DMS 273 (cell line): ENCODE data around the gene AADAC.
"Not testable (repeated sequence)": the region's sequence is repeated elsewhere in the genome, so short reads cannot be mapped to it uniquely, and the experiment has no call there.

Source experiments
- DNase-seq: peaks from one replicate; lab custom pipeline; 2025; ENCODE audit not compliant: unreplicated experiment; lab: John Stamatoyannopoulos, UW

Gene AADAC

DNA sequence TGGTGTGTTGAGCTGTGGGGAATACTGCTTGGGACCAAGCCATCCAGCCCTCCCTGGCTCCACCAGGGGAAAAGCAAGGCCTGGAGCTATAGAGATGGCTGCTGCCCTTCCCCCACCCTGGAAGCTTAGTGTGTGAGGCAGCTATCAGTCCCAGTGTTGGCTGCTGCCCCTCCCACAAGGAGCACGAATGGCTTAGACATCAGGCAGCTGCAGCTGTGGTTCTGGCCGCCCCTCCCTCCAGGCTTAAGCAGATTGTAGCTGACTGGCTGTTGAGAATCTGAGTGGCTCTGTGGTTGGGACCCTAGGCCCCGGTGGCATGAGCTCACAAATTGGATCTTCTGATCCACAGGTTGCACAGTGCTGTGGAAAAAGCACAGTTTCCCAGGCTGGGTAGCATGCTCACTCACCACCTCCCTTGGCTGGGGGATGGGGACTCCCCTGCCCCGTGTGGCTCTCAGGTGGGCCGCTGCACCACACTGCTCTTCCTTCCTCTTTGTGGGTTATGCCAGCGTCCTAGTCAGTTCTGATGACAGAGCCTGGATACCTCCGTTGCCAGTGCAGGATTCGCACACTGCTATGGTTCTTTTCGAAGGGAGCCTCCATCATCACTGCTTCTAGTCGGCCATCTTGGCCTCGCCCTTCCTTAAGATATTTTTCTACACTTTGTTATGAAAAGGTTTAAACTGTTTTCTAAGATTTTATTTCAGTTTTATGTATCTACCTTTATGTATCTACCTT lies 38.3 kb downstream of the AADAC start:
- DNase-seq, result no peak

- peak; percentile 16 for DNase-seq
Observed at GRCh38 chr3:151856118-151856517, 42.2 kb downstream of the AADAC start.

- no peak for DNase-seq
Observed at GRCh38 chr3:151856641-151857040, 42.7 kb downstream of the AADAC start.

DNA sequence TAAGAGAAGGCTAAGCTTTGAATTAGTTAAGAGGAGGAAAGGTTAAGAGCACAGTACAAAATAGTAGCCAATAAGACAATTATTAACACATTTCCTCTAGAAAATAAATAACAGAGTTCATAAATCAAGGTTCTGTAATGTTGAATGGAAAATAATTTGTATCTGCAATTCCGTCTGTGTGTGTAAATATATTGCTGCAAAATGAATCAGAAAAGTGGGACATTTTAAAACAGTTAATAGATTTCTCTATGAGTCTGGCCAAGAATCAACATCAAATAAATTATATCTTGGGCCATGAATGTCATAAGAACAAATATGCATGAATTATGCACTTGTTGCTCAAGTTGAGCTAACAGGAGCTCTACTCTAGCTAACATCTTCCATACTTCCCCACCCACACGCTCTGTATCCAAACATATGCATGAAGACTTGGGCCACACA lies 45.3 kb downstream of the AADAC start:
- DNase-seq, result no peak

DNA sequence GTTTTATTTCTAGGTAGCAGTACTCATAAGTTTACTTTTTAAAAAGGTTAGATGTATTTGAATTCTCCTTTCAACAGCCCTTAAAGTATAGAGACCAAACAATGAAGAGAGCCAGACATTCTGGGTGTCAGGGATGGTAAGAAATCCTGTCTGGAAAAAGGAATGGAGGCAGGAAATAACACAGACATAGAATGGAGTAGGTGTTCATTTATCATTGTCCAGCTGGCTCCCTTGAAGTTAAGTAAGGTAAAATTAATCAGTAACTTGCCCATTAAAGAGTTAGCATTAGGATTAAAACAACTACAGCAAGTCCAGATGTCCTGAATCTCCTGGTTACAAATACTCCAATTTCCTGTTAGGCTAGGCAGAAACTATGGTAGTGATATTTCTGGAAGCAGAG lies 46.0 kb downstream of the AADAC start:
- DNase-seq, result no peak

DNA sequence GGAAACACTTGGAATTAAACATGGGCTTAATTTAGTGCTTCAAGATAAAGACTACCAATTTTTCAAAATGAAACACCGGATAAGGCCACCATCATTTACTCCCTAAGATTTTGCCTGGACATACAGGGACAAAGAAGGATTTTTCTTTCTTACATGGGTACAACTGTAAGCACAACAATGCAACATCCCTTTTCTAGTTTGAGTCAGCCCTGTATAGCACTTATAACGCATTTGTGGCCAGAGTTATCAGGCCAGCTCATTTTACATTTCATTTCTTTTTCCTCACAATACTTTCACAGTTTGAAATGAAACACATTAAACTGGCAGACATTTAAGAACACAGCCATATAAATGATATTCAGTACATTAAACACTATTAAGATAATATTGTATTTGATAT lies 49.7 kb downstream of the AADAC start:
- DNase-seq, result no peak

DNA sequence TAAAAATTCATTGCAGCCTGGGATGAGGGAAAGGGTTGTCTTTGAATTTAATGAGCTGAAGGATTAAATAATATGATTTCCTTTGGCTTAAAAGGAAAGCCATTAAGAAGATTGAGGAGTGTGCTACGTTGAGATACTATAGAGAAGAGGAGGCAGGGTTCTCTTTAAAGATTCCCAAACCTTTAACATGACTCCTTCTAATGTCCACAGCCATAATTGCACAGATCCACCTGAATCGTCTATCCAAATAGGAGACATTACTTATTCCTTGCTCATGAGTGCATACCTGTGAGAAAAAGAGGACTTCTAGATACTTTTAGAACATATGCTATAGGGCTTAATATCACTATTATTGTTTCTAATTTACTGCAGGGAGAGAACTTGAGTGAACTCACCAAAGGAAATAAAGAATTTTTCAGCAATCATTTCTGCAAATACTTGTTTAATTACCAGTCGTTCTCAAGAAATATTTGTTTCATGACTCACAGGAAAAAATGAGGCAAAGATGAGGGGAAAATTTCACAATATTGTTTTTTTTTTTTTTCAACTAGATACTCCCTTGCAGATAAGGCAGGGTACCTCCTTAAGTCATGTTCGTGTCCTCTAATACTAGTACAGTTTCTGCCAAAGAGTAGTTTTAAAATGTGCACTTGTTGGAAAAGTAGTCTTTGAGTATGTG lies 50.6 kb downstream of the AADAC start:
- DNase-seq, result no peak

- DNase-seq, result no peak
Observed at GRCh38 chr3:151866711-151867410, 52.9 kb downstream of the AADAC start.

GRCh38 chr3:151867666-151868065 lies 53.8 kb downstream of the AADAC start:
- no peak for DNase-seq

DNA sequence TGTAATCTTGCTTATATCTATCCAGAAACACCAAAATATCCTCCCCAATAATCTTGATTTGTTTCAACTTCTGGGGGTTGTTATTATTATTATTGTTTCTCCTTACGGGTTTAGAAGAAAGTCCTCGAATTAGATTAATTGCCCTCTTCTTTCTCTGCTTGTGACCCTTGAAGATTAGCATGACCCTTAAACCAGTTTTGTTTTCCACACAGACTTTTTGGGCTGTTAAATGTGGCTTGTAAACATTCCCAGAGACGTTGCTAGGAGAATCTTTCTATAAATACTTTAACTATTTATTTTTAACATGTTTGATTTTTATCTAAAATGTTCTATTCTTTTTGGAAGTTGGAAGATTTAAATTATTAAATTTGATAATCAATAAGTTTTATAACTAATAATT lies 55.3 kb downstream of the AADAC start:
- no peak for DNase-seq

- no peak for DNase-seq
Observed at GRCh38 chr3:151871639-151872468, 57.9 kb downstream of the AADAC start.

- DNase-seq, result peak; percentile 10
Observed at GRCh38 chr3:151873398-151873797, 59.5 kb downstream of the AADAC start, which contains the start of gene SUCNR1. Gene SUCNR1, plus strand, starts transcription at chr3:151873643. Its CDS starts 6,250 bp downstream, at chr3:151879893.

DNA sequence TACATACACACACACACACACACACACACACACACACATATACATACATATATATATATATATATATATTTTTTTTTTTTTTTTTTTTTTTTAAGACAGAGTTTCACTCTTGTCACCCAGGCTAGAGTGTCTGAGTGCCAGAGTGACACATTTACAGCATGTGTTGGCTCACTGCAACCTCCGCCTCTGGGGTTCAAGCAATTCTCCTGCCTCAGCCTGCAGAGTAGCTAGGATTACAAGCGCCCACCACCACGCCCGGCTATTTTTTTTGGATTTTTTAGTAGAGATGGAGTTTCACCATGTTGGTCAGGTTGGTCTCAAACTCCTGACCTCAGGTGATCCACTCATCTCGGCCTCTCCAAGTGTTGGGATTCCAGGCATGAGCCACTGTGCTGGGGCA lies 60.2 kb downstream of the AADAC start:
- not testable (repeated sequence) for DNase-seq

GRCh38 chr3:151875759-151876158 lies 61.8 kb downstream of the AADAC start:
- no peak for DNase-seq

DNA sequence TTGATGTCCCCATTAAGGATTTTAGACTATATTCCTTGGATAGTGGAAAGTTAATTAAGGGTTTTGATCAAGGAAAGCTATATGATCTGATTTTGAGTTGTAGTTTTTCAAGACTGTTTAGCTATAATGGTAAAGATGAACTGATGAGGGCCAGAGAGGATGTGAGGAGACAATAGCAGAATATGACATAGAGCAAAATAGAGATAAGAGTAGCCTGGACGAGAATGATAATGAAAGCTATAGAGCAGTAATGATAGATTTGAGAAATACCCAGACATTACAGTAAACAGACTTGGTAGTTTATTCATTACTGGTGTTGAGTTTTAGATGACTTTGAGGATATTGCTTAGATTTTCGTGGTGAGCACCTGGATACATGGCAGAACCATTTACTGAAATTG lies 63.4 kb downstream of the AADAC start:
- DNase-seq, result no peak
